GM18873 (cell line): ENCODE measurements around the gene AGAP1.
"Not testable (repeated sequence)": the region's sequence is repeated elsewhere in the genome, so short reads cannot be mapped to it uniquely, and the experiment has no call there.

Experiments used
- ATAC-seq: cut with Tn5 transposase; IDR thresholded peaks from one replicate; pipeline ENCODE4 v1.9.1; 2021; ENCODE audit warnings: mild to moderate bottlenecking, moderate library complexity, moderate number of reproducible peaks; ENCODE audit not compliant: unreplicated experiment, low FRiP score

The AGAP1 gene

DNA sequence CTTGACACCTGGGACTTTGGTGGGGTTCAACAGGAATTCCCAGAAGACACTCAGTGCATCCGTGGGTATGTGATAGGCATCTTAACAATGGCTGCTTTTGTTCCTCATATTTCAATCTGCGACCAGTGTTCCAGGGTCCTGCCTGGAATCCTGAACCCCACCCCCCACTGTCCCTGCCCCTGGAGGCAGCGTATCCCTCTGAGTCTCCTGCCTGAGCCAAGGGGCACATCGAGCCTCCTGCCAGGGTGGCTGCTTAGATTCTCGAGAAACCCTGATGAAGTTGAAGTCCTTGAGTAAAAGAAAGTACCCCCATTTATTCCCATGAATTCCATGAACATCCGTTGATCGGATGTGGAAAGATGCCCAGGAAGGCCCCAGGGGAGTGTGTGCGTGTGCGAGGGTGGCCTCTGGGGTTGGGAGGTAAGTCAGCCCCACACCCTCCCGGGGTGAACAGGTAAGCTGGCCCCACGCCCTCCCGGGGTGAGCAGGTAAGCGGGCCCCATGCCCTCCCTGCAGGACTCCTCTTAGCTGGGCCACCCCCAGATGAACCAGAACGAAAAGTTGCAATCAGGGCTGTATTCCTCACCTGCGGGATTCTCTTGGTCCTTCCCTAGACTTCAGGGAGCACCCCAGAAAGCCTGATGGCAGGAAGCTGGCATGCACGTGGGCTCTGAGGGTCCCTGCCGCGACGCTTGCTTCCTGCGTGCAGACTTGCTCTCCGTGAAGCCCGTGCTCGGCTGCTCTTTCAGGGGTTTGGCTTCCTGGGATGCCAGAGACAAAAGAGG is 253.3 kb downstream of the AGAP1 start:
- ATAC-seq = no peak

DNA sequence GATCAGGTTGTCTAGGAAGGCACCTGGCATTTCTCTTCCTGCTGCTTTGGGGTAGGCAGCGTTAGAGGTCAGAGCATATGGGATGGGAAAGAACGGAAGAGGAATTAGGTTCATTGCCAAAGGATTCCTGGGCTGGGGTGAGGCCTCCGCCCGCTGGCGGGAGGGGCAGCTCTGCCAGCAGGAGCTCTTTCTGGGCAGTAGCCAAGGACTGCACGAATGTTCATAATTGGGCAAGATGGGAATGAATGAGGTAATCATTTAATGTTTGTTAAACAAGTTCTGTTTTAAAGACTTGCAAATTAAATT is 253.9 kb downstream of the AGAP1 start:
- ATAC-seq = no peak

DNA sequence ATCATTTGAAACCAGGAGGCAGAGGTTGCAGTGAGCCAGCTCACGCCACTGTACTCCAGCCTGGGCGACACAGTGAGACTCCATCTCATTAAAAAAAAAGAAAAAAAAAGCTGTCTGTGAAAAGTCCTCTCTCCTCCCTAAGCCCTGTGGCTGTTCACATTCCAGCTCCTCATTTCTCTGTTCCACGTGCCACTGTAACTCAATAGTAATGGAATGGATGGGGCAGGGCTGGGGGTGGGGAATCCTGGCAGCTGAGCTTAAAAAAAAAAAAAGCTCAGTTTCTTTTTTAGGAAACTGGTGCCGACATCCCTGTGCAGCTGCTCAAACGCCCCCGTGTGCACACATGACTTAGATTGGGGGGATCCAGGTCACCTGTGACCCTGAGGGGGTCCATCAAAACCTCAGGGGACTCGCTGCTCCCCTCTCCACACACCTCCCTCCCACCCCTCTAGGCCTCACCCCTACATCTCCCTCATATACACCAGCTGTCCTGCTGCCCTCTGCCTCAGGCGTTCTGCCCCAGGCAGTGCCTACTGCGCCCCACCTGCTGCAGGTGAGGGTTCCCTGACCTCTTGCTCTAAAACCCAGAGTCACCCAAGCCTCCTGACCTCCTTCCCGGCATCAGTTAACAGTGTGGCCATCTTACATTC is 255.4 kb downstream of the AGAP1 start:
- no peak for ATAC-seq

DNA sequence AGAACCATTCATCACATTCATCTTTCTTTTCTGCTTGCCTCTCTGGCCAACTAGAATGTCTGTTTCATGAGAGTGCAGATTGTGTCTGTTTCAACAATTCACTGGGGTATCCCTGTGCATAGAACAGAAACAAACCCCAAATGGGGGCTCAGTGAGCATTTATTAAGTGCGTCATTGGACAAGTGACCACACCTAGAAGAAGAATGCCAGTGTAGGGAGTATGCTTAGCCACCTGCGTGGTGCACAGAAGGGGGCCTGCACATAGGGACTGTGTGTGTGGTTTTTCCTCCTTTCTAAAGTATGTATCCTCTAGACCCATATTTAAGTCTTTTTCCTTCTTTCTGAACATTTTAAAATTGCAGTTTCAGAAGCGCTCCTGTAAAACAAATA is 255.9 kb downstream of the AGAP1 start:
- no peak for ATAC-seq

DNA sequence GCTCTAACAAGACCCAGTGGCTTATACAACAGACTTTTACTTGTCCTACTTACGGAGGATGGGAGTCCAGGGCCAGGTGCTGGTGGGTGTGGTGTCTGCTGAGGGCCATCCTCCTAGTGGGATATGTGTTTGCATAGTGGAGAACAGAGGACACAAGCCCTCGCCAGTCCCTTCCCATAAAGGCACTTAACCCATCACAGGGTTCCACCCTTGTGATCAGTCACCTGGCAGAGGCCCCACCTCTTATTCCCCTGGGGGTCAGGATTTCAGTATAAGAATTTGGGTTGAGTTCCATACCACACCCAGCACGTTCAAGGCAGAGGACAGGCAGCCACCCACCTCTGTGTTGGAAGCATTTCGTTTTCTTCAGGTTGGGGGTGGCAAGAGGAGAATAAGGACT is 259.0 kb downstream of the AGAP1 start:
- no peak for ATAC-seq

DNA sequence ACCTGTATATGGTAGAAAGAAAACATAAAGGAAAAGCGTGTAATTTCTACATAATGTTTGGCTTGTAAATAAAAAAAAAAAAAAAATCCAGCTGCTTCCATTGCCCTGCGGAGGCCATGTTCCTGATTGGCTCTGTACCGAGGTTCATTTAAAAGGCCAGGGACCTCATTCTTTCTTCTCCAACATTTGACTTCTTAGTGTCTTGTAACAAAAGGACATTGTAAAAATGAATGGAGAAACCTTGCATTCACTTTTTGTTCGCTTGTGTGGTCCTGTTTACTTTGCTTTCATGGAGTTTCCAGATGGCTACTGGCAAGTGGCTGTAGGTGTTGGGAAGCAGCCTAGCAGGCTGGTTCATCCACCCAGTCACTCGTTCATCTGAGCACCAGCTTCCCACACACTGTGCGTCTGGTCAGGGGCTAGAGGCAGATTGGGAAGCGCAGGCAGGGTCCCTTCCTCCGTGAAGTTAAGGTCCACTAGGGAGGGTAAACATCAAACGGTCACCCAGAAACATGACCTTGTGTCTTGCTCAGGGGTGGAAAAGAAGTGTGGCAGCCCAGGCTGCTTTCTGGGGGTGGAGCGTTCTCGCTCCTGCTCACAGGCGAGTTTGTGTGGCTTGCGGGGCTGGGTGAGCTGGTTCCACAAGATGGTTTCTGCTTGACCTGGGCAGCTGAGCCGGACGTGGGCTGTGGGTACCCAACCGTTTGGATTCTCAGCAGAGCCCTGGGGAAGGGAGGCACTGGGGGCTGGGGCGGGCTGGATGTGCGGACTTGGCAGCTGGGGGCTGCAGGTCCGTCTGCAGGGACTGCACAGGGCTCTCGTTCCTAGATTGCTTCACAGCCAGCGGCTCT is 260.7 kb downstream of the AGAP1 start:
- no peak for ATAC-seq

DNA sequence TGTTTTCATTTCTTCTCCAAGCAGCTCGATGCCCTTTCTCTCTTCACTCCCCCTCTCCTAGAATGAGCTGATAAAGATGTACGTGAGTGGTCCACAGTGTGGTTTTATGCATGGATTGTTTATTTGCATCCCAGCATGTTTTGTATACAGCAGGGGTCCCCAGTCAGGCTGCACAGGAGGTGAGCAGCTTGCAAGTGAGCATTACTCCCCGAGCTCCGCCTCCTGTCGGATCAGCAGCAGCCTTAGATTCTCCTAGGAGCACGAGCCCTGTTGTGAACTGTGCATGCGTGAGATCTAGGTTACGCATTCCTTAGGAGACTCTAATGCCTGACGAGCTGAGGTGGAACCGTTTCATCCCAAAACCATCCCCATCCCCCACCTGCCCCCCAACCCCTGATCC is 262.6 kb downstream of the AGAP1 start:
- no peak for ATAC-seq

DNA sequence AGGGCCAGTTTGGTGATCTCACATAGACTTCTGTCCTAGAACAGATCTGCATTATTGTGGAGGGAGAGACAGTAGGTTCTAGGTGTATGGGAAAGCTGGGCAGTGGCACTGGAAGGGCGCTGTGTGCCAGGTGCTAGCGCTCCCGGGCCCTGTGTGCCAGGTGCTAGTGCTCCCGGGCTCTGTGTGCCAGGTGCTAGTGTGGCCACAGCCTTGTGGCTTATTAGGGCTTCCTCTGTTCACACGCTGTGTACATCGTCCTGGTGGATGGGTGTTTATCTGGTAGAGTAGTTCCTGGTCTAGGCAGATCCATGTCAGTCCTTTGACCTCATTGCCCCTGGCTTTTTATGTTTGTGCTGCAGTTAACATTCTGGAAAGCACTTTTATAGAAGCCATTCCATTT is 263.4 kb downstream of the AGAP1 start:
- ATAC-seq = no peak

DNA sequence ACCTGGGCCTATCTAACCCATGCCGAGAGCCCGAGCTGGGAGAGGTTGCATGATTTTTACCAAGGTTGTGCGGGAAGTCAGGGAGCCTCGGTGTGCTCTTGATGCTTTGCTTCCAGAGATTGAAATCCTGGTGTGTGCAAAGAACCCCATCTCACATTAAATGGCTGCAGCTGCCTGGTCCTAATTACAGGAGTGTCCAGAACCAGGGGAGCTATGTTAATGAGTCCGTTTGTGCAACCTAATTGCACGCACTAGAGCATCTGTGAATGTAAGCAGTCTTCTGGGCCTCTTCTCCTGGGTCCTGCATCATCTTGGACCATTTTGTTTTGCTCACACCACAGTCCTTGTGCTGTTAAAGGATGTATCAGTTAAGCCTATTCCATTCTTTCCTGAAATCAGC is 263.8 kb downstream of the AGAP1 start:
- no peak for ATAC-seq

DNA sequence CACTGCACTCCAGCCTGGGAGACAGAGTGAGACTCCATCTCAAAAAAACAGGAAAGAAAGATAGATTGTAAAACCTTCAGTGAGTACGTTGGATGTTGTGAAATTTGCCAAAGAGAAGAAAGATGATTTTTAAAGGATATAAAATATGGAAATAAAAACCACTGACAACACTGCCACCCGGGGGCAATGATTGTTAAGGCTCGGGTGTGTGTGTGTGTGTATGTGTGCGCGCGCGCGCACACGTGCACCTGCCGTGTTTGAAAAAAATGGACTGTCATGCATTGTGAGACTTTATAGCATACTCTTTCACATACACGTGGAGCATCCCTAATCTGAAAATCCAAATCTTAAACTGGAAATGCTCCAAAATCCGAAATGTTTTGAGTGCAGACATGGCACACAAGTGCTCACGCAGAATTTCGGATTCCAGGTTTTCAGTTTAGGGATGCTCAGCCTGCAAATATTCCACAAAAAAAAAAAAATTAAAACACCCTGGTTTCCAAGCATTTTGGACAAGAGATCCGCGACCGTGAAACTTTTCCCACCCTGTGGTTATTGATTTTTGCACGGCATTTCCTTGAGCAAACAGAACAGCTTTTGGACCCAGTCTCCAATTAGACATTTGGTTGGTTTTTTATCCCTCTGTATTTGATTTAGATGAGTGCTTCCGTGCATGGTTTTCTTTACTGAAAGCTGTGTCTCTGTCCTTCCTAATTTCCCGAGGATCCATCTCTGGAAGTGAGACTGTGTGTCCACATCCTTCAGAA is 269.2 kb downstream of the AGAP1 start:
- ATAC-seq = no peak

DNA sequence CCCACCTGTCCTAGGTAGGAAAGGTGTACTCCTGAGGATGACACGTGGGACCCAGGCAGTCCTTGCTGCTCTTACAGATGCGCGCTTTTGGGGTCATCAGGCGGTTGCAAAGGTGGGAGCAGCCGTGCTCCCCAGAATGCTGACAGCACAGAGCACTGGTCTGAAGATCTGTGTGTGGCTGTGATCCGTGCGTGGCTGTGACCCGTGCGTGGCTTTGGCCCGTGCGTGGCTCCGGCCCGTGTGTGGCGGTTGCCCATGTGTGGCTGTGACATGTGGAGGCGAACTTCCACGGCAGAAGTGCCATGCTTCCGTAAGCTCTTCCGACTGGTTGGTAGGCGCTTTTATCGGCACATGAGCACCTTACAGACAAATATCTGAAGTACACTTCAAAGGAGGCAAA is 270.0 kb downstream of the AGAP1 start:
- ATAC-seq = no peak

DNA sequence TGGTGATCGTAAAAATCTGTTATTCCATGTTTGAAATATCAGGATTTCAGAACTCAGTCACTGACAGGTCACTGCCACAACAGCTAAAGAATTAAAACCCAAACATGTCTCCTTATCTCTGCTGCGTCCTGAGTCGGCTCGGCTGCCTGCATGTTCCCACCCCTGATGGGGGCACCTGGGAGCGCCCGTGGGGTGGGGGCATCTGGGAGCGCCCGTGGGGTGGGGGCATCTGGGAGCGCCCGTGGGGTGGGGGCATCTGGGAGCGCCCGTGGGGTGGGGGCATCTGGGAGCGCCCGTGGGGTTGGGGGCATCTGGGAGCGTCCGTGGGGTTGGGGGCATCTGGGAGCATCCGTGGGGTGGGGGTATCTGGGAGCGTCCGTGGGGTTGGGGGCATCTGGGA is 270.6 kb downstream of the AGAP1 start:
- not testable (repeated sequence) for ATAC-seq

DNA sequence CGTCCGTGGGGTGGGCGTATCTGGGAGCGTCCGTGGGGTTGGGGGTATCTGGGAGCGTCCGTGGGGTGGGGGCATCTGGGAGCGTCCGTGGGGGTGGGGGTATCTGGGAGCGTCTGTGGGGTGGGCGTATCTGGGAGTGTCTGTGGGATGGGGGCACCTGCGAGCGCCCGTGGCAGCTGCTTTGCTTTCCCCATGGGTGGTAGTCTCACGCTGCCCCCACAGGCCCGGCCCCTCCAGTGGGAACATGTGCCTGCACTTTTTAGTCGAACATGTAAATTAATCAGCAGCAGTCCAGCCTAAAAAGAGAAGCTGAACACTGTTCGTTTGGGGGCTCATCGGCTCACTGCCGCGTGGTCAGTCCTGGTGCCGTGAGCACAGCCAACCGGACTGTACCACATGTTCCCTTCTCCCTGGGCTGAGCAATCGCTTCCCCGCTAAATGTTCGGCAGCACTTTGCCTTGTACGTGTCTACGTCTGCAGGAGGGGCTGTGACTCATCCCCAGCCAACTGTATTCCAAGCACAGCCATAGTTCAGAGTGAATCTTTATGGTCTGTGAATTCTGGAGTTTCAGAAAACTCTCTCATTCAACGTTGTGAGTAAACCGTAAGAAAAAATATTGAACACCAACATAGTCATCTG is 271.5 kb downstream of the AGAP1 start:
- no peak for ATAC-seq

DNA sequence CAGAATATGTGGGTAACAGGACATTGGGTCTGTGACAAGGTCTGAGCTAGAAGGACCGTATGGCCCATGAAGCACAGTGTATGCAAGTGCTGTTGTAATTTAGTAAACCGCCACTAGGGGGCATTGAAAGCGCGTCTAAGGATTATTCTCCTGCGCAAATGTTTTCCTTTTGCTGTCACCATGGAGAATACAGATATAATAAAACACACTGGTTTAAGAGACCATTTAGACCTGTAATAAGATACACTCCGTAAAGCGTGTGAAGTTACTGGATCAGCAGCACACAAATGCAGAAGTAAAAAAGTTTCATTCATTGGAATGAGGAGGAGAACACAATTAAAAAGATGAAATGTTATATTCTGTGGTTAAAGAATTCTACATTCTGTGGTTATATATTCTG is 272.4 kb downstream of the AGAP1 start:
- ATAC-seq = no peak

DNA sequence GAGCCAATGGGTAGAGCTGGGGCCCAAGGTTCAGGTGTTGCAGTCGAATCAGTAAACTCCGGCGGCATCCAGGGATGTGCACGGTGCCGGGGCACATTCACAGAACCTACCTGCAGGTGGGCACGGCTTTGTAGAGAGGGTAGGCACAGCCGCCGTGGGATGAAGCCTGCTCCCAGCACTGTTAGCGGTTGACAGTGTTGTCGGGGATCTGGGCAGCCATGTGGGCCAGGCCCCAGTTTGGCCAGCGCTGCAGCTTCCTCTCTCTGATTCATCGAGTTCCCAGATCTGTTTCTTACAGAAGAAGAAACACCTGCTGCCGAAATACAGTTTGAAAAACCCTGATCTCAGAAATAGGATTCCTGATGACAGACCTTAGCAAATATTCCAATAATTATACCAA is 274.8 kb downstream of the AGAP1 start:
- no peak for ATAC-seq

DNA sequence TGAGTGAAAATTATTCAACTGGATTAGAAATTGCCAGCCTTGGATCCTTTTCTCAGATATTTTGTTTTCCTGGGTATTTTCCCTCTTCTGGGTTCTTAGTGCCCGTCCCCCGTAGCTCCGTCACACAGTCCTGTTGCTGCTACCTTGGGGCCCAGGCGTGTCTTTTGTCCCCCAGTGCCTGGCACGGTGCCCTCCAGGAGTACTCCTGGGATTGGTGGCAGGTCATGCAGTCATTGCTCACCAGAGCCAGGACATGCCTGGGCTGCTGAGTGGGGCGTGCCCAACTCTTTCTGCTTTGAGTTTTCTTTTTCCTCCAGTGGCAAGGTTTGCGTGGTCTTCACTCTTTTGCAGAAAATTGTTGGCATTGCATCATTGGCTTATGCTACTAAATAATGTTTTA is 275.2 kb downstream of the AGAP1 start:
- no peak for ATAC-seq

DNA sequence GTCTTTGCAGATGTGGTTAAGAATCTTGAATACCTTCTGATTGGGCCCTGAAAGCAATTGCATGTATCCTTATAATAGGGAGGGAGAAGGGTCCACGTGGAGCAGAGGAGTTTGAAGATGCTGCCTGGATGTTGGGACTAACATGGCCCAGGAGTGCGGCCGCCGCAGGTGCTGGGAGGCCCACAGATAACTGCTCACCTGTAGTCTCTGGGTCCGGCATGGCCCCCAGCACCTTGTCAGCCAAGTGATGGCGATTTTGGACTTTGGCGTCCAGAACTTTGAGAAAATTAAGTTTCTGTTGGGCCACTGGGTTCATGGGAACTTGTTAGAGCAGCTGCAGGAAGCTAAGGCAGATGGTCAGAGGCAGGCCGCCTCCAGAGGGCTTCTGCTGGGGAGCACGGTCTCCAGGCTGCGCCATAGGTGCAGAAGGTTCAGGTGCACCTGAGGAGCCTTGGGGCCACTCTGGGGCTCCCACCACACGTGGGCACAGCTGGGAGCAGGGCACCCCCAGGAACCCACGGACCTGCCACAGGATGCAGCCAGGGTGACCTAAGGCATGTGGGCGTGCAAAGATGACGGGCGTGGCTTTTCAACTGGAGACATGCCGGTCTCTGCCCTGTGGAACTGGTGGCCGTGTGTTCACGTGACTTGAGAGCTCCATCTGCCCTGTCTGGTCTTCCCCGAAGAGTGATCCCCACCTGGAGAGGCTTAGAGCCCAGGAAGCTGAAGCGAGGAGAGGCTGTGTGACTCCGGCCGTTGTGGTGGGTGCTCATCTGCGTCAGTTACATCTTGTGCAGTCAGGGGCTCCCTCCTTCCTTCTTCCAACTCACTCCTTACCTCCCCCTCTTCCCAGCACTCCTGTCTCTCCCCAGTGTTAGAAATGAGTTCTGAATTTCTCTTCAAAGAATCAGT is 277.3 kb downstream of the AGAP1 start:
- no peak for ATAC-seq

DNA sequence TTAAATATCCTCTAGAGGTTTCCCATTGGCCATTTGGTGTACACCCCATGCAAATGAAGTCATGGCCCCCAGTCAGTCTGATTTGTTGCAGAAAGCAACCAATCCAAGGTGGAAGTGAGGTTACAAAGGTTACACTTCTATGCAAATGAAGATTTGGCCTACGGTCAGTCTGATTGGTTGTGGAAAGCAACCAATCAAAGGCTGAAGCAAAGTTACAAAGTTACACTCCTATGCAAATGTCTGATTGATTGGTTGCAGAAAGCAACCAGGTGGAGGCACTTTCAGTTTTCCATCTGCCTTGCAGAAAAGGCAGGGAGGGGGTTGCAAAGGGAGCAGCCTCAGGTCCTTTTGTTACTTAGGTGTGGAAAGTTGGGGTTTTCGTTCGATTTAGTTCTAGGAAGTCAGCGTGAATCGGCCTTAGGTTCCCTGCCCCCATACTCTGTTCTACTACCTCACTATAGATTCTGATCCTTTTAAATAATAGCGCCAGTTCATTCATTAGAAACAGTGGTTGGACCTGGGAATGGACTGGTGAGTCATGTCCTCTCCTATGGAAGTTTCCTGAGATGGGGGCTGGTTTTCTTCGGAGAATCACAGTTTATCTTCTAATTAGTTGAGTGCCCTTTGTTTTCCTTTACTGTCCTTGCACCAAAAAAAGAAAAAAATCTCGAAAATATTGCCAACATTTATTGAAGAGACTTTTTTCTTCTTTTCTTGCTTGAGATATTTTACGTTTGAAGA is 279.5 kb downstream of the AGAP1 start:
- ATAC-seq = no peak
